GM06990 (cell line): Measurements from ENCODE around the gene BARX2.
"Not testable (repeated sequence)": the region's sequence is repeated elsewhere in the genome, so short reads cannot be mapped to it uniquely, and the experiment has no call there.

Source experiments
- DNase-seq: peaks from one replicate; pipeline ENCODE4 v3.0.0-alpha.2; 2011; ENCODE audit not compliant: insufficient read length; ENCODE audit errors: extremely low read depth
- H3K27me3 ChIP-seq: replicated peaks from 2 replicates; pipeline ENCODE4 v1.6.0; 2011; ENCODE audit warnings: low read length; ENCODE audit not compliant: control insufficient read depth, insufficient read depth
- H3K36me3 ChIP-seq: 2 replicates; pipeline ENCODE4 v1.5.1; 2011; ENCODE audit warnings: low read length; ENCODE audit not compliant: control insufficient read depth, insufficient read depth
- H3K4me3 ChIP-seq: replicated peaks from 2 replicates; pipeline ENCODE4 v1.5.1; 2011; ENCODE audit warnings: low read depth, mild to moderate bottlenecking, control low read depth, low read length
- TF ChIP-seq, protein P1 (sequence below): IDR thresholded peaks from 2 replicates; pipeline ENCODE4 v1.5.1; 2011; ENCODE audit warnings: low read length, control low read depth, mild to moderate bottlenecking, inconsistent platforms; ENCODE audit not compliant: insufficient read depth, poor library complexity, severe bottlenecking

BARX2 gene

DNA sequence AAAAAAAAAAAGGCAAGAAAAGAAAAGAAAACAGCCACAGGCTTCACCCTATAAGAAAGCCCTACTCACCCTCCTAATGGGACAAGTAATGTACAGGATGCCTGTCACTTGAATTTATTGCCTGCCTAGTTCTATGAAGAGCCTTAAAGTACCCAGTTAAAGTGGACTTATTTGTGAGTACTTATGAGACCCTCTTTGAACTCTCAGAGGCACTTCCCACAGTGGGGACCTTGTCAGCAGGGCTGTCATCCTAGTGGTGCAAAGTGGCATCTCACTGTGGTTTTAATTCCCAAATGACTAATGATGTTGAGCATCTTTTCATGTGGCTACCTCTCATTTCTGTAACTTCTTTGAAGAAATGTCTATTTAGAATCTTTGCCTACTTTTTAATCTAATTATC lies 41.8 kb upstream of the BARX2 start:
- Histone ChIP-seq H3K27me3 (no peaks in the 10 kb centered on the region; the same call in 1 of the 2 replicates), H3K36me3 (no peaks in the 10 kb centered on the region), H3K4me3 (no peak overlapping the region)
- TF ChIP-seq, protein P1, sequence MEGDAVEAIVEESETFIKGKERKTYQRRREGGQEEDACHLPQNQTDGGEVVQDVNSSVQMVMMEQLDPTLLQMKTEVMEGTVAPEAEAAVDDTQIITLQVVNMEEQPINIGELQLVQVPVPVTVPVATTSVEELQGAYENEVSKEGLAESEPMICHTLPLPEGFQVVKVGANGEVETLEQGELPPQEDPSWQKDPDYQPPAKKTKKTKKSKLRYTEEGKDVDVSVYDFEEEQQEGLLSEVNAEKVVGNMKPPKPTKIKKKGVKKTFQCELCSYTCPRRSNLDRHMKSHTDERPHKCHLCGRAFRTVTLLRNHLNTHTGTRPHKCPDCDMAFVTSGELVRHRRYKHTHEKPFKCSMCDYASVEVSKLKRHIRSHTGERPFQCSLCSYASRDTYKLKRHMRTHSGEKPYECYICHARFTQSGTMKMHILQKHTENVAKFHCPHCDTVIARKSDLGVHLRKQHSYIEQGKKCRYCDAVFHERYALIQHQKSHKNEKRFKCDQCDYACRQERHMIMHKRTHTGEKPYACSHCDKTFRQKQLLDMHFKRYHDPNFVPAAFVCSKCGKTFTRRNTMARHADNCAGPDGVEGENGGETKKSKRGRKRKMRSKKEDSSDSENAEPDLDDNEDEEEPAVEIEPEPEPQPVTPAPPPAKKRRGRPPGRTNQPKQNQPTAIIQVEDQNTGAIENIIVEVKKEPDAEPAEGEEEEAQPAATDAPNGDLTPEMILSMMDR: no peak
- DNase-seq: no peak

DNA sequence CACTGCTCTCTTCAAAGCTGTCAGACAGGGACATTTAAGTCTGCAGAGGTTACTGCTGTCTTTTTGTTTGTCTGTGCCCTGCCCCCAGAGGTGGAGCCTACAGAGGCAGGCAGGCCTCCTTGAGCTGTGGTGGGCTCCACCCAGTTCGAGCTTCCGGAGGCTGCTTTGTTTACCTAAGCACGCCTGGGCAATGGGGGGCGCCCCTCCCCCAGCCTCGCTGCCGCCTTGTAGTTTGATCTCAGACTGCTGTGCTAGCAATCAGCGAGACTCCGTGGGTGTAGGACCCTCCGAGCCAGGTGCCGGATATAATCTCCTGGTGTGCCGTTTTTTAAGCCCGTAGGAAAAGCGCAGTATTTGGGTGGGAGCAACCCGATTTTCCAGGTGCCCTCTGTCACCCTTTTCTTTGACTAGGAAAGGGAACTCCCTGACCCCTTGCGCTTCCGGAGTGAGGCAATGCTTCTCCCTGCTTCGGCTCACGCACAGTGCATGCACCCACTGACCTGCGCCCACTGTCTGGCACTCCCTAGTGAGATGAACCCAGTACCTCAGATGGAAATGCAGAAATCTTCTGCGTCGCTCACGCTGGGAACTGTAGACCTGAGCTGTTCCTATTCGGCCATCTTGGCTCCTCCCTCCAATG lies 31.2 kb upstream of the BARX2 start:
- H3K4me3 ChIP-seq, H3K36me3 ChIP-seq, DNase-seq, H3K27me3 ChIP-seq: not testable (repeated sequence)

DNA sequence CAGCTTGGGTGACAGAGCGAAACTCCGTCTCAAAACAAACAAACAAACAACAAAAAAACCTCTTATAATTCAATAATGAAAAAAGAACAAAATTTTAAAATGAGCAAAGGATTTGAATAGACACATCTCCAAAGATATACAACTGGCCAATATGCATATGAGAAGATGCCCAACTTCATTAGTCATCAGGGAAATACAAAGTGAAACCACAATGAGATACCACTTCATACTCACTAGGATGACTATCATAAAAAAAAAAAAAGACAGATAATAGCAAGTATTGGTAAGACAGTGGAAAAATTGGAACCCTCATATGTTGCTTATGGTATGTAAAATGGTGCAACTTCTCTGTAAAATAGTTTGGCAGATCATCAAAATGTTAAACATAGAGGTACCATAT lies 28.7 kb upstream of the BARX2 start:
- no peaks in the 10 kb centered on the region for H3K27me3 ChIP-seq
- TF ChIP-seq, protein P1: no peak
- H3K4me3 ChIP-seq: no peak overlapping the region
- no peaks in the 10 kb centered on the region for H3K36me3 ChIP-seq
- DNase-seq: no peak

DNA sequence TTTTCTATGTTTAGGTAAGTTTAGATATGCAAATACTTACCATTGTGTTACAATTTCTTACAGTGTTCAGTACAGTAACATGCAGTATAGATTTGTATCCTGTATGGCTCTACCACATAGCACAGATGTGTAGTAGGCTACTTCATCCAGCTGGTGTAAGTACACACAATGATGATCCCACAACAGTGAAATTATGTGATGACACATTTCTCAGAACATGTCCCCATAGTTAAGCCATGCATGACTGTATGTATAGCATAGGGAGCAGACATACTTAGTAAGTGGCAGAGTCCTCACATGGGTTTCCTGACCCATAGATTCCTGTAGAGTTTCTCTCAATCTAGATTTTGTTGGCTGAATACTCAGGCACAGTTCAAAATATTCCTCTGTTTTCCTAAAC lies 26.8 kb upstream of the BARX2 start:
- Histone ChIP-seq H3K27me3 (no peaks in the 10 kb centered on the region), H3K36me3 (no peaks in the 10 kb centered on the region), H3K4me3 (no peak overlapping the region)
- TF ChIP-seq, protein P1: no peak
- no peak for DNase-seq

DNA sequence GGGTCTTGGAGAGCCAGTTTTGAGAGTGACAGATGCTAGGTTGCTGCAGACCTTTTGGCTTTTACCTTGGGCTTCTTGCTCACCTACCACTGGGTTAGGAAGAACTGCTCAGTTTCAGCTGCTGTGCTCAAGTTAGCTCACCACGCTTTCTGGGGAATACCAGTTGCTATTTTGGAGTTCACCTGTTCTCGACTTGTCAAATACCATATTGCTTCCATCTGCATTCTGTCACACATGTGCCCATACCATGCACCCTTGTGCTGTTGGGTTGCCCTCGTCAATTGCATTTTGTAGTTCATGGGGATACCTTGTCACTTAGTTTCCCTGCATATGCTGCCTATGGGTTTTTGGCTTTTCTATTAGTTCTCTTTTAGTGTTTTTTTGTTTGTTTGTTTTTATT lies 23.0 kb upstream of the BARX2 start:
- TF ChIP-seq, protein P1: no peak
- no peak for DNase-seq
- no peaks in the 10 kb centered on the region; the same call in 1 of the 2 replicates for H3K27me3 ChIP-seq

DNA sequence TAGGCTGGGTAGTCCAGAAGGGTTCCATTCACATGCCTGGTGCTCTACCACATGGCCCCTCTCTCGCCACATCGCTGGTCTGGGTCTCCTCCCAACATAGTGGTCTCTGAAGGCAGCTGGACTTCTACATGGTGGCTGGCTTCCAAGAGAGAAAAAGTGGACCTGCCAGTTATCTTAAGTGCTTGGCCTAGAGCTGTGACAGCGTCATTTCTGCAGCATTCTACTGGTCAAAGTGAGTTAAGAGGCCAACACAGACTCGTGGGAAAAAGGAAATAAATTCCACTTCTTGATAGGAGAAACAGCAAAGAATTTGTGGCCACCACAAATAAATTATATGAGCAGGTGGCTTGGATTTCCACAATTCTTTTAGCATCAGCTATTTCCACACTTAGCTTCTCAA lies 21.0 kb upstream of the BARX2 start:
- no peak for DNase-seq
- TF ChIP-seq, protein P1: no peak

More for the DNA sequence above, 23.0 kb upstream of the BARX2 start:
- H3K36me3 ChIP-seq: no peaks in the 10 kb centered on the region
- H3K4me3 ChIP-seq: no peak overlapping the region

More for the DNA sequence above, 21.0 kb upstream of the BARX2 start:
- H3K36me3 ChIP-seq: no peaks in the 10 kb centered on the region
- no peaks in the 10 kb centered on the region; the same call in 1 of the 2 replicates for H3K27me3 ChIP-seq
- H3K4me3 ChIP-seq: no peak overlapping the region
